Ureter (tissue), 1 donor: ENCODE data around the gene ADGRL1. TPM values are rescaled to one million over a fixed set of nuclear protein-coding genes. Genes with fewer than 3 reads are reported as not detected.
"Not testable (repeated sequence)": the region's sequence is repeated elsewhere in the genome, so short reads cannot be mapped to it uniquely, and the experiment has no call there.

Experiments used
- DNase-seq: peaks from one replicate; pipeline ENCODE4 v3.0.0-alpha.2; 2020; ENCODE audit warnings: low spot score
- total RNA-seq: library from RNA; stranded (reverse); gene quantifications from one replicate; pipeline ENCODE4 v1.2.4, GENCODE V29; 2023
- donor health status: DM: yes; HTN: yes; CAD: no.

The ADGRL1 gene
- total RNA-seq: 27.9 TPM

GRCh38 chr19:14205452-14206287, at the start of gene ADGRL1:
Gene ADGRL1 (minus strand): TSS chr19:14206169. CDS start chr19:14183602, 22,567 bp downstream.
- DNase-seq: not testable (repeated sequence)

DNA sequence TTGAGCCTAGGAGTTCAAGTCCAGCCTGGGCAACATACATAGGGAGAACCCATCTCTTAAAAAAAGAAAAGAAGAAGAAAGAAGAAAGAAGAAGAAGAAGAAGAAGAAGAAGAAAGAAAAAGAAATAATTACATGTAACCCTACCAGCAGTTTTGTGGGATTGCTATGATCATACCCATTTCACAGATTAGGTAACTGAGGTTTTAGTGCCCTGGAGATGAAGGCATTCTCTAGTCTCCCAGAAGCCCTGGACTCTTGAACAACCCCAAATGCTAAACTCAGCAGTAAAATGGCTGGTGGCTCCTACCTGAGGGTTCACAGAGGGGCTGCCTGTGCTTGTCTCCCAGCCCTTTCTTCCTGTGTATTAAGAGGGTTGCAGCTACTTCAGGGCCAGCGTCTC, 49.3 kb upstream of the ADGRL1 start:
- not testable (repeated sequence) for DNase-seq

- not testable (repeated sequence) for DNase-seq
Observed at GRCh38 chr19:14253822-14254599, 48.0 kb upstream of the ADGRL1 start.

GRCh38 chr19:14252136-14252535, 46.2 kb upstream of the ADGRL1 start:
- not testable (repeated sequence) for DNase-seq

GRCh38 chr19:14250870-14251269, 44.9 kb upstream of the ADGRL1 start:
- DNase-seq: no peak

GRCh38 chr19:14250315-14250714, 44.3 kb upstream of the ADGRL1 start:
- not testable (repeated sequence) for DNase-seq

DNA sequence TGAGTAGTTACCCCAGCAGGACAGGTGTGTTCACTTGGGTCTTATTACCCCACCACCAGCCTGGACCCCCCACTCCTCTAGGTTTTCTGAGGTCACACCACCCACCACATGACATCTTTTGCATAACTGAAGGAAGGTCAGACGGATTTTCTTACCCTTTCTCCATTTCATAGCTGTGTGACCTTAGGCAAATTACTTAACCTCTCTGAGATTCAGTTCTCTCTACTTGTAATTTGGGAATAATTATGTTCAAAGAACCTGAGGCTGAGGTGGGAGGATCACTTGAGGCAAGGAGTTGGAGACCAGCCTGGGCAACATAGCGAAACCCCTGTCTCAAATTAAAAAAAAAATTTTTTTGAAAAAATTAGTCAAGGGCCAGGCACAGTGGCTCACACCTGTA, 43.9 kb upstream of the ADGRL1 start:
- DNase-seq: not testable (repeated sequence)

DNA sequence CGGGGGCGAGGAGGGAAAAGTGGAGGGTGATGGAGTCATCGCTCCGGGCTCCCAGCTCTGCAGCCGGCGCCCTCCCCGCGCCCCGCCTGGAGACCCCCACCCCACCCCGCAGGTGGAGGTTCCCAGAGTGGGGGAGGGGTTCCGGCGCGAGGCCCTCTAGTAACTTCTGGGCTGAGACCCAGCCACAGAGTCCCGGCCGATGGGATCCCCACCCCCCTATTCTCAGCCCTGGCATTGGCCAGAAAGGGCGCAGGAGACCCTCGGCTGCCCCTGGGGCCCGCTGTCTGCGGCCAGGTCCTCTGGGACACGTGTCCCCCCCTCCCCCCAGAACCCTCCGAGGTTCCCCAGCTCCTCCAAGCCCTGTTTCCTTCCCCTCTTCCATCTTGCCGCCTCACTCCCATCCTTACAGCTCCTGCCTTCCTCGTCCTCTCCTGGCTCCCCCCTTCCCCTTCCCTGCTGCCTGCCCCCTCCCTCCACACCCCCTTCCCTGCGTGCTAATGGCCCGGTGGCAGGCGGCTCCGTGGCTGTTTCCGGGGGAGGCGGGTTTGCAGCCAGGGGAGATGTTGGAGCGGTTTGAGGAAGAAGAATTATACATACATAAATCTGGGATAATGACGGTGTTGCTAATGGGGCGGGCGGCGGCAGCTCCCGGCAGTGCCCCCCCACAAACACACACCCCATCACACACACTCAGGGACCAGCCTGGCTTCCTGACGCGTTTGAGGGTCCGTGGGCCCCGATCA, 43.2 kb upstream of the ADGRL1 start:
- DNase-seq: peak; percentile 68

GRCh38 chr19:14248578-14249011, 42.6 kb upstream of the ADGRL1 start:
- peak; percentile 67 for DNase-seq

DNA sequence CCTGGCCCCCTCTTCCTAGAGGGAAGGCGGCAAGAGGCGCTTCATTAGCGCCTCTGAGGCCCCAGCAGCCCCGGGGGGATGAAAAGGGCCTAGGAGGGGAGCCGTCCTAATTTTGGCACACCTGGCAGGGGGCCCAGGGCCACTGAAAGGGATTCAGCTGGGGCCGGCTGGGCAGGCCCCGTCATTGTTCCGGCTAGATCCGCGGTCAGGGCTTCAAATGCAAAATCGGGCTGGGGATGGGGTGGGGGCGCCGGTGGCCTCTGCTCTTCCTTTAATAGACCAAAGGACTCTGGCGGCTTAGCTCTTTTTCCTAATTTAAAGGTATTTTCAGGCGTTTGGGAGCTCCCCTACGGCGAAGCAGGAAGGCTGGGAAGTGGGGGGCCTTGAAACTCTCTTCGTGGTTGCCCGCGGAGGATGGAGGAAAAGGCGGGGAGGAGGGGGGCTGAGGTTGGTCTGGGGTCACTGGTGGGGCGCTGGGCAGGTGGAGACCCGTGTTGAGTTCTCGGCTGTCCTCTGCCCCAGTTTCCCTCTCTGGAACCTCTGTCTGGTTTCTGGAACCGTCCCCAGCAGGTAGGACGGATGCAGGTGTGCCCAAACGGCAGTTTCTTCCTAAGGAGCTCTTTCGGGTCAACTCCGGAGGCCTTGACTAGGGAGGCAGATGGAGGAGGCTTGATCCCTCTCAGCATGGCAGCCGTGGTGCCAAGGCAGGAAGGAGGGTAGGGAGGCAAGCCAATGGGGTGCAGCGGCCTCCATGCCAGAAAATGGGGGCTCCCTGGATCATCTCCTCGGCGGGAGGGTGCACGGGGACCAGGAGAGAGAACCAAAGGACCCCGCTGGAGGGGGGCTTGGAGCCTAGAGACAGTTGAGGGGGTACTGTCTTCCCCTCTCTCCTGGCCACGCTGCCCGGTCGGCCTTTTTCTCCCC, 41.8 kb upstream of the ADGRL1 start:
- DNase-seq: peak; percentile 47

DNA sequence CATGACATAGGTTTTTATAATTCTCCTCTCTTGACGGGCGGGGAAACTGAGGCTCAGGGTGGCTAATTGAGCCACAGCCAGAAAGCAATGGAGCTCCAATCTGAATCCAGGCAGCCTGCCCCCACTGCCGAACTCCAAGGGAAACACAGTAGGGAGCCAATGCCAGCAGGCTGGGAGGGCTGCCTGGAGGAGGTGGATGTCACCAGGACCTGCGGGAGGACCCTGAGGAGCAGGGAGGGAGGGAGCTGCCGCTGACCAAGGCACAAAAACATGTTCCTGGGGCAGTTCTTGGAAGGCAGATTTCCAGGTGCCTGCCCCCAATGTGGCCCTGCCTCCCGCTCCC, 41.2 kb upstream of the ADGRL1 start:
- DNase-seq: not testable (repeated sequence)

GRCh38 chr19:14244393-14244792, 38.4 kb upstream of the ADGRL1 start:
- DNase-seq: not testable (repeated sequence)

GRCh38 chr19:14243718-14244117, 37.7 kb upstream of the ADGRL1 start:
- not testable (repeated sequence) for DNase-seq

DNA sequence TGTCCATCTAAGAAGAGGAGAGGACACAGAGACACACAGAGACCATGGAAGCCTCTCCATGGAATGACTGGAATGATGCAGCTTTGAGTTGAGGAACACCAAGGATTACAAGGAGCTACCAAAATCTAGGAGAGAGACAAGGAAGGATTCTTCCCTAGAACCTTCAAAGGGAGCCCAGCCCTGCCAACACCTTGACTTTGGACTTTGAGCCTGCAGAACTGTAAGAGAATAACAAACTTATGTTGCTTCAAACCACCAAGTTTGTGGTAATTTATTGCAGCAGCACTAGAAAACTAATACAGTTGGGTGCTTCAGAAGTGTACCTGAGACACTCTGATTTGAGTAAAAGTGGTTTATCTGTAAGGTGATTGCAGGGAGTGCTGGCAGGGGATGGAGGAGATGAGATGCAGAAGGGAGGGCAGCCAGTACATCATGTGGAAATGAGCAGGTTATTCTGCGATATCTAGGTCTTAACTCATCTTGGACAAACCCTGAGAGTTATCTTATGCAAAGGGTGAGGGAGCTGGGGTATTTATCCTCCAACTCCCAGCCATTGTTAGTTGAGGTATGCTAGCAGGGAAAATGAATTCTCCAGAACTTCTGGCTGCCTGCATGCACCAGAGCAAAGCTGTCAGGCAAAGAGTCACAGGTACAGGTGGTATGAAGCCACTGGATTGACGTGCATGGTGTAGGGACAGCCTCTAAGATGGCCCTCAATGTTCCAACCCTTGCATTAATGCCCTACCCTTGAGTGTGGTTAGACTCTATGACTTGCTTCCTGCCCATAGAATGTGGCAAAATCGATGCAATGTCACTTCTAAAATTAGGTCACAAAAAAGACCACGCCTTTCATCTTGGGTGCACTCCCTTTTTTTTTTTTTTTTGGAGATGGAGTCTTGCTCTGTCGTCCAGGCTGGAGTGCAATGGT, 31.3 kb upstream of the ADGRL1 start:
- no peak for DNase-seq

- DNase-seq: not testable (repeated sequence)
Observed at GRCh38 chr19:14232945-14233344, 27.0 kb upstream of the ADGRL1 start.

DNA sequence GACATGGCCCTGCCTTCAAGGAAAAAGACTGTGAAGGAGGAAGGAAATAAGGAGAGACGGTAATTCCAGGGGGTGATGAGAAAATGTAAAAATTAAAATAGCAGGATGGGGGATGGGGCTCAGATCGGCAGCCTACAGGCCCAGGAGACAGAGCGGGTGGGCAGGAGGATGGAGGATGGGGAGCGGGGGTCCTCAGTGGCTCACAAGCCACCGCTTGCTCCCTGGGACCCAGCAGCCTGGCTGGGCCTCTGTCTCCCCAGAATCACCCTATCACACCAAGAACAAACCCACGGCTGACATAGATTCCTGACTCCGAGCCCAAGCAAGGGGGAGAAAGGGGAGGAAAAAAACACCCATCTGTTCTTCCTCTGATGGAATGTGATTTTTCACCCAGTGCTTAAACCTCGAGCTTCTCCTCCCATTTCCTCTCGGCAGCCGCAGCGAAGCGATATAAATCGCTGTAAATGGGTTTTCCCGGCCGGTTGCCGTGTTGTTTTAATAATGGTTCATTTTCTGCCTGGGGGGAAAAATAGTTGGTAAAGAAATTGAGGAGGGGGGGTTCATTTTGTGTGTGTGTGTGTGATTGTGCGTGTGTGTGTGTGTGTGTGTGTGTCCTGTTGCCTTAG, 22.6 kb upstream of the ADGRL1 start:
- not testable (repeated sequence) for DNase-seq

DNA sequence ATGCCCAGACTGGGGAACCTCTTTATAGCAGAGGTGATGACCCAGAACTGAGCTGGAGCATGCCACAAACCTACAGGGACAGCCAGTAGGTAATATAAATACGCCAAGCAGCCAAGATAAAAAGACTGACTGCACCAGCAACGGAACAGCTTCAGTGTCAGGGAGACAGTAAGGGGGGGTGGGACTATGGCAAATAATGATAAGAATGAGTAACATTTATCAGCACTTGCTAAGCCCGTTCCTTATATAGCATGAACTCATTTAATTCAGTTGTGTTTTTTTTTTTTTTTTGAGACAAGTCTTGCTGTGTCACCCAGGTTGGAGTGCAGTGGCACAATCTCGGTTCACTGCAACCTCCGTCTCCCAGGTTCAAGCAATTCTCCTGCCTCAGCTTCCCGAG, 20.5 kb upstream of the ADGRL1 start:
- not testable (repeated sequence) for DNase-seq

DNA sequence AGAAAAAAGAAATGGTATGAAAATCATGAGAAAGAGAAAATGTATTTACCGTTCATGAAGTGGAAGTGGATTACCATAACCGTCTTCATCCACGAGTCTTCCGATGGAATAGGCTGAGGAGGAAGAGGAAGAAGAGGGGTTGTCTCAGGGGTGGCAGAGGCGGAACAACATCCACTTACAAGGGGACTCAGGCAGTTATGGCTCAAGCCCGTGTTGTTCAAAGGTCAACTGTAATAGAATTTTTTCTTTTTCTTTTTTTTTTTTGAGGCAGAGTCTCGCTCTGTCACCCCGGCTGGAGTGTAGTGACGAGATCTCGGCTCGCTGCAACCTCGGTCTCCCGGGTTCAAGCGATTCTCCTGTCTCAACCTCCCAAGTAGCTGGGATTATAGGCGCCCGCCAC, 16.9 kb upstream of the ADGRL1 start:
- DNase-seq: no peak

GRCh38 chr19:14221345-14221744, 15.4 kb upstream of the ADGRL1 start:
- peak; percentile 71 for DNase-seq
